CD4-positive, alpha-beta T cell treated with Interleukin-15 for 1 hour (primary cell): Measurements from ENCODE around the gene LILRA5.
"Not testable (repeated sequence)": the region's sequence is repeated elsewhere in the genome, so short reads cannot be mapped to it uniquely, and the experiment has no call there.

Experiments used
- DNase-seq: peaks from one replicate; pipeline ENCODE4 v3.0.0-alpha.2; 2020

The LILRA5 gene

DNA sequence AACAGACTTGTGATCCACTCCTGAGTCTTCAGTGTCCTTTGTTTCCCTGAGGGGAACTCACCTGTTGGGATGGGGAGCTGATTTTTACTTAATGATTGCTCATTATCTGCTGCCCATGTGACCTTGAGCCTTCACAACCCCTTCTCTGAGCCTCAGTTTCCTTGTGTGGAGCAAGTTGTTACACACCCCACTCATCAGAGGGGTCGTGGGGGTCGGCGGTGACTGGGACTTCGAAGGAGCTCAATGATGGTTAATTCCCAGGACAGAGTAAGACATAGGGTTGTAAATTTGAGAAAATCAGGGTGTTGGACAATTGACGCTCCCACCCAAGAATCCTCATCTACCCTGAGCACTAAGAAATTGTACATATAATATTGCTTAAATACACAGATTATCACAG lies 13.5 kb downstream of the LILRA5 start:
- DNase-seq = no peak

DNA sequence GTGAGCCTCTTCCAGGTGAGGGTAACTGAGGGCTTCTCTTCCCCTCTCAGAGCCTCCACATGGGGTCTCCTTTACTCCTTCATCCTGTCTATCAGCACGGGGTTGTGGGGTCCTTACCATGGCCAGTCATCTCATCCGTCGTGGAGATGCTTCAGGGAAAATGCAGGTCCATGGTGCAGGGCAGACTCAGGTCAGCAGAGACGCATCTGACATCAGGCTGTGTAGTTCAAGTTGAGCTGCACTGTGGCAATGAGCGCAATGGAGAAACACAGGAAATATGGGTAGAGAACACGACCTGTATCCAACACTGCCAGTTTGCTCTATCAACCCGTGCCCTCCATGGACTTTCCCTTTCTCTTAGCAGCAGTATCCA lies 13.9 kb downstream of the LILRA5 start:
- DNase-seq = no peak

DNA sequence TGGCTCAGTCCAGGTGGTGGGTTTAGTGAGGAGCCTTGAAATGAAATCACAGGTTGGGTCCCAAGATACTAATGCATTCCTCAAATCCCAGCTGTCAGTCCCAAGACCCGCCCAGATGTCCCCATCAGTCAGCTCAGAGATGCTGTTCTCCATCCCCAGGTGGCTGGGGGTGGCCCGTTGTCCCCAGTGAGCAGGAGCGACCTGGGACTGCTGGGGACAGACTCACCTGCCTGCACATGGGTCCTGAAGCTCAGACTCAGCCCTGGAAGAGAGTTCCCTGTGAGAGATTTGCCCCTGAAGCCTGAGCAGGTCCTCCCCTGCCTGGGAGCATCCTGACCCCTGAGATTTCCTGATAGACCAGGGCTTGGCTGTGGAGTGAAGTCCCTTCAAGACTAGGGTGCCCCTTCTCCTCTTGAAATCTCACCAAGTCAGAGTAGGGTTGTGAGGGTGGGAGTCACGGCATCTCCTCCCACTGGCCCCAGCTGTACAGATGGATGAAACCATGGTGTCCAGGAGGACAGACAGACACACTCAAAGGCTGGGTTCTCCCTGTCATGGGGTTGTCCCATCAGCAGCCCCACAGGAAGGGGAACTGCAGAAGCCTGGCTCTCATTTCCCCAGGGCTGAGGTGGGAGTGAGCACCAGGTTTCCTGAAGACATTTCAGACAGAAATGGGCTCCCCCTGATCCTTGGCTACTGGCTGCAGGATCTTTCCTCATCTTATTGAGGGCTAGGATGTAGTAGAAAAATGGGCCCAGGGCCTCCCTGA lies 14.4 kb downstream of the LILRA5 start:
- DNase-seq = no peak

DNA sequence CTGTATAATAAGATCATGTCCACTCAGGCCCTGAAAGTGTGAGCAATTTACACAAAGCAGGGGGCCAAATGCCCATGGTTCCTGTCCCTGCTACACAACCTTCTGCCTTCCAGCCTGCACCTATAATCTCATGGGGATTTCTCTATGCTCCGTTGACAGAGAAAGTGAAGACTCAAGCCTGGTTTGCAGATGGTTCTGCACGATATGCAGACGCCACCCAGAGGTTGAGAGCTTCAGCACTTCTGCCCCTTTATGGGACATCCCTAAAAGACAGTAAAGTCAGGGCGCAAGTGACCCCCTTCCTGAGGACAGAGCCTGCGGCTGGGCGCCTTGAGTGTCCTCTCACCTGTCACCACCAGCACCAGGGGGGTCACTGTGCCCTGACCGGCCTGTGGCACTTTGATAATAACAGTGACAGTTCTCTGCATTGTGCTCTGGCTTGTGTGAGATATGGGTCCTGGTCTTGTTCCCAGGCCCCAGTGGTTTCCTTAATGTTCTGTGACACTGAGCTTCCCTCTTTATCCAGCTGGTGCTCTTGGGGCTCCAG lies 15.1 kb downstream of the LILRA5 start:
- no peak for DNase-seq

DNA sequence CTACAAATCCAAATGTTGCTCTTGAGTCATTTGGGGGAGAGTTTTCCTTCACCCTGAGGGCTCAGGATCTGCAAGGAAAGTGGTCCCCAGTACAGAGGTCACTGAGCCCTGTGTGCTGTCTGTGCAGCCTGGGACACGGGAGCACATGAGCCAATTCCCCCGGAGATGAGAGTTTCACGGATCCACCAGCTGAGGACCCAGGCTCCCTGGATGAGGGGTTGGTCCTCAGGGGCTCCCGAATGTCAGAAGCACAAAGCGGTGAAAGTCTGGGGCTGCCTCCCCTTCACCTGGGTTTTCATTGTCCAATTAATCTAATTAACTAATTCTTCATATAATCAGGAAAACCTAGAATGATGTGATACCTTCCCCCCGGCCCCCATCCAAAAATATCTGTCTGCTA lies 18.4 kb downstream of the LILRA5 start:
- DNase-seq = no peak

DNA sequence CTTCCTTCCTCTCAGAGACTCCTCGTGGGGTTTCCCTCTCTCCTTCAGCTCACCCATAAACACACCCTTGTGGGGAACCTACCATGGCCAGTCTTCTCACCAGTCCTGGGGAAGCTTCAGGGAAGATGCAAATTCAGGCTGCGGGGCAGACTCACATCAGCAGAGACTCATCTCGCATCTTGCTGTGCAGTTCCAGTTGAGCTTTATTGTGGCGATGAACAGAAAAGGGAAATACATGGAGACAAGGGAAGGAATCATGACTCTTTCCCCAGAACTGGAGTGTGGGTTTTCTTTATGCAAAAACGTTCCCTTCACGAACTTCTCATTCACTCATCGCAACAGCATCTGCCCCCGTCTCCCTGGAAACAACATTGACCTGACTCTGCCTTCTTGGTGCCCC lies 23.8 kb downstream of the LILRA5 start:
- DNase-seq = not testable (repeated sequence)

DNA sequence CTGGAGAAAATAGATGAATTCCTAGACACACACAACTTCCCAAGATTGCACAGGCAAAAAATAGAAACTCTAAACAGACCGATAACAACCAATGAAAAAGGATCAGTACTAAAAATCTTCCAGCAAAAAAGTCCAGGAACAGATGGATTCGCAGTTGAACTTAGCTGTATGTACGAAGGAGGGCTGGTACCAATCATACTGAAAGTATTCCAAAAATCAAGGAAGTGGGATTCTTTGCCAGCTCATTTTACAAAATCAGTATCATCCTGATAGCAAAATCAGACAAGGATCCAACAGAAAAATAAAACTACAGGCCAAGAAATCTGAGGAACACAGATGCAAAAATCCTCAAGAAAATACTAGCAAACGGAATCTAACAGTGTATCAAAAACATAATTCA lies 25.5 kb downstream of the LILRA5 start:
- DNase-seq = no peak

DNA sequence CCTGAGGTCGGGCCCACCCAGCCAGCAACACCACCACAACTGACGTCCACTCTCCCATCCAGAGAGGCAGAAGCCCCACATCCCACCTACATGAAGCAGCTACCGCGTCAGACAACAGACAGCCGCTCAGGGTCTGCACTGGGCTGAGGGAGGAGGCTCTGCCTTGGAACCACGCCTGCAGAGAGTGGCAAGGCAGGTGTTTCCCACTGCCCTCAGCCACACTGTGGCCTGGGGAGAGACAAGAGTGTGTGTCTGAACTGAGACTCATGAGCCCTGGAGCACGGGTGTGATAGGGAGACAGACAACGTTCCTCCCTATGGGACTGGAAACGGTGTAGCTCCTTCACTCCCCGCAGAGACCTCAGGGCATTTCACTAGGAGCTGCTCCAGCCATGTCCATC lies 26.7 kb downstream of the LILRA5 start:
- not testable (repeated sequence) for DNase-seq

DNA sequence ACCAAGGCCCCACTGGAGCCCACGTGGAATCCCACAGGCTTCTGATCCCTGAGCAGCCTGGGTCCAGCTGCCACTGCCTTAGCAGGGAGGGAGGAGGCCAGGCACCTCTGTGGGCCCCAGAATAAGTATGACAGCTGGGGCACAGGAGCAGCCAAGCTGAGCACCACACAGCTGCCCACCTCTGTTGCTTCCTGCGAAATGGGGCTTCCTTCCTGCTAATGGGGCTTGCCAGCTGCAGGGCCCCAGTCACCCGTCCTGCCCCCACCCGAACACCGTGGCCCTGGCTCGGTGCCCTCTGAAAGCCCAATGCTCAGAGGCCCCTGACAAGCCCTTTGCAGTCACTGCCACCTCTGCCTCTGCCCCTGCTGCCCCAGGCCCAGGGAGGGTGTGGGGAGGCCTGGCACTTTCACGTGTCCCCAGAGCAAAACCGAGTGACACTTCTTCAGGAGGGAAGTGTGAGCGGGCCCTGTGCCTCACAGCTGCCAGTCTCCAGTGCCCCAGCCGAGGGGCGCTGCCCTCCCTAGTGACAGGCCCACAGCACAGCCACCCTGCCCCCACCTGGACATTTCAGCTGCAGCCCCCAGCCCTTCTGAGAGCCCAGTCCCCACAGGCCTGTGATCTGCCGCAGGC lies 27.4 kb downstream of the LILRA5 start:
- DNase-seq = peak; percentile 63

DNA sequence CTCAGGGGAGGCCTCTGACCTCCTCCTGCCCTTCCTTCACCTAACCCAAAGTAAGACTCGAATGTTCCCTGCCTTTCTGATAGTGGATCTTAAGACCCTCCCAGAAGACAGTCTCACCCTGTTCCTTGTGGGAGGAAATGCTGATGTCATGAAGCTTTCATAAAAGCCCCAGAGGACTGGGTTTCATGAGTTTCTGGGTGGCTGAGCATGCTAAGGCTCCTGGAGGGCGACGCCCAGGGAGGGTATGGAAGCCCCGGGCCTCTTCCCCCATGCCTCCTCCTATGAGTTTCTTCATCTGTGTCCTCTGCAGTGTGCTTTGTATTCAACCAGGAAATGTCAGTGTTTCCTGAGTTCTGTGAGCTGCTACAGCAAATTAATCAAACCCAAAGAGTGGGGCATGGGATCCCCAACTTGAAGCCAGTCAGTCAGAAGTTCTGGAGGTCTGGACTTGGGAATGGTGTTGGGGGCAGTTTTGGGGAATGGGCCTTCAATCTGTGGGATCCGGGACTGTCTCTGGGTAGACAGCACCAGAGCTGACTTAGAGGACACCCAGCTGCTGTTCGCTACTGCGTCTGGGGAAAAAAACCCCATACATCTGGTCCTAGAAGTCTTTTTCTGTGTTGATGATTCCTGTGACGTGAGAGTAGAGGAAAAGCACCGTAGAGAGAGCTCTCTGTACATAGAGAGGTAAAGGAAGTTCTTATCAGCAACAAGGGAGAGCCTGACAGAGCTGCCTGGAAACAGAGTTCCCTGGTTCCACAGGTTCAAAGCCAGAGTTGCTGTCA lies 30.1 kb downstream of the LILRA5 start:
- DNase-seq = peak; percentile 40

DNA sequence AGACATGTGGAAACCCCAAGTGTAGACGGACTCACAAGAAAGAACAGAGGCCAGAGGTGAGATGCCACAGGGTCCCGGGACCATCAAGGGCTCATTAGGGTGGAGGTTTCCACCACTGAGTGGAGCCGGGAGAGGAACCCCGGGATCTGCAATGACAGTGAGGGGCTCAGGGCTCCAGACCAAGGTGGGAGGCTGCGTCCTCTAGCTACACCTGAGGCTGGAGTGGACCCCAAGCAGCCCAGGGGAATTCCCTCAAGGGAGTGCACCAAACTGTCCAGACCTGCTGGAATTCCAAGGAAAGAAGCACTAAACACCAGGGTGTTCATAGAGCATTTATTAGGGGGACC lies 31.3 kb downstream of the LILRA5 start:
- not testable (repeated sequence) for DNase-seq

DNA sequence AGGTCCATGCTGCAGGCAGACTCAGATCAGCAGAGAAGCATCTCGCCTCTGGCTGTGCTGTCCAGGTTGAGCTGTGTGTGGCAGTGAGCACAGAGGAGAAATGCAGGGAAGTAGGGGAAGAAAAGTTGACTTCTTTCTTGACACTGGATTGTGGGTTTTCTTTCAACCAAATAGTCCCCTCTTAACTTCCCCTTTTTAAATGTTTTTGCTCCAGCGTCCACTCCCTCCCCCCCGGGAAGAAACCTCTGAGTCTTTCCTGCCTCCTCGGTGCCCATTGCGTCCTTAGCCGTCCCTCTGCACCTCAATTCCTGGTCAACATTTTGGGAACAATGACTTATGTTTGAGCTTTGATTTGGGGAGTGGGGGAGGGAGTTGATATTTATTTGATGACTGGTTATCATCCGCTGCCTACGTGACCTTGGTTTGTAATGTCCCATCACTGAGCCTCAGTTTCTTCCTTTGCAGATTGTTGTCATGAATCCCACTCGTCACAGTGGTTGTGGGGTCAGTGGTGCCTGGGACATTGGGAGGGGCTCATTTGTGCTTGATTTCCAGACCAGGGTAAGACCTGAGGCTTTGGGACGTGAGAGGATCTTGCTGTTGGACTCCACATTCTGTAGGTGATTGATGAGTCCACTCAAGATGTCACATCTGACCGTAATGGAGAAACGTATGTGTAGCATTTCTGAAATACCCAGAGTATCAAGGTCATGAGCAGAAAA lies 31.8 kb downstream of the LILRA5 start, which contains the start of gene LILRB2:
LILRB2 (minus strand) TSS at position 104 of the 722 bp plus-strand sequence. CDS start 614 bp downstream, outside the sequence.
- DNase-seq = no peak

DNA sequence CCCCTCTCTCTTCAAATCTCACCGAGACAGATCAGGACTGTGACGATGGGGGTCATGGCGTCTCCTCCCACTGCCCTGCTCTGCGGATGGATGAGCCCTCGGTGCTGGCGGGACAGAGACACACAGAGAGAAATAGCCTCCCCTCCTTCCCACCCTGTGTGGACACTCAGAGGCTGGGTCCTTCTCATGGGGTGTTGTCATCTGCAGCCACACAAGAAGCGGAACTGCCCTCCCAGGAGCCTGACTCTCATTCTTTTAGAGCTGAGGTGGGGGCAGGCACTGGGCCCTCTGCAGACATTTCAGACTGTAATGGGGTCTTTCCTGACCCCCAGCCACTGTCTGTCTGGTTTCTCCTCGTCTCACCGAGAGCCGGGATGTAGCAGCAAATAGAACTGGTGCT lies 32.5 kb downstream of the LILRA5 start:
- peak; percentile 45 for DNase-seq

DNA sequence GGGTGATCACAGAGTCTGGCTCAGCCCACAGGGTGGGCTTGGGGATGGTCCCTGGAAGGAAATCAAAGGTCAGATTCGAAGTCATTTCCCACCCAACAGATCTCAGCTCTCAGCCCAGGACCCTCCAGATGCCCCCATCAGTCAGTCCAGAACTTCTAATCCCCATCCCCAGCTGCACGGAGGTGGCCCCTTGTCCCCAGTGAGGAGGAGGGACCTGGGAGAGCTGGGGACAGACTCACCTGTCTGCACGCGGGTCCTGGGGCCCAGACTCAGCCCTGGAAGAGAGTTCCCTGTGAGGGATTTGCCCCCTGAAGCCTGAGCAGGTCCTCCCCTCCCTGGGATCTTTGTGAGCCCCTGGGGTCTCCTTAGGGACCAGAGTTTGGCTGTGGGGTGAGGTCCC lies 32.9 kb downstream of the LILRA5 start:
- DNase-seq = not testable (repeated sequence)

DNA sequence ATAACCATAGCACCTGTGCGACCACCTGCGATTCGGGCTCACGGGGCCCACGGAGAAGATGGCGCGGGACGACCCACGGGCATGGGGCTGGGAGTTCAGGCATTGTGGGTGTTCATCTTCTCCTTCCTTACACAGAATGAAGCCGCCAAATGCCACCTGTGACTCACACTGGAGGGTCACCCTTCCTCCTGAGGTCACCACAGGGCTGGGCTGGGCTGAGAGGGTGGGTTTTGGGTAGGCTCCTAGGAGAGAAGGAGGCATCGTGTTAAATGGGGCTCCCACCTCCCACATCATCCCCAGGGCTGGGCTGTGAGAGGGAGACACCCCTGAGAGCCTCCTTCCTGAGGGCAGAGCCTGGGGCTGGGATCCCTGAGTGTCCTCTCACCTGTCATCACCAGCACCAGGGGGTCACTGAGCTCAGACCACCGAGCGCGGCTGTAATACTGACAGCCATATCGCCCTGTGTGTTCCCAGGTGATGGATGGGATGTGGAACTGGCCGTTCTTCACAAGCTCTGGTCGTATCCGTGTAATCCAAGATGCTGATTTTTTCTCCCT lies 33.5 kb downstream of the LILRA5 start:
- no peak for DNase-seq

DNA sequence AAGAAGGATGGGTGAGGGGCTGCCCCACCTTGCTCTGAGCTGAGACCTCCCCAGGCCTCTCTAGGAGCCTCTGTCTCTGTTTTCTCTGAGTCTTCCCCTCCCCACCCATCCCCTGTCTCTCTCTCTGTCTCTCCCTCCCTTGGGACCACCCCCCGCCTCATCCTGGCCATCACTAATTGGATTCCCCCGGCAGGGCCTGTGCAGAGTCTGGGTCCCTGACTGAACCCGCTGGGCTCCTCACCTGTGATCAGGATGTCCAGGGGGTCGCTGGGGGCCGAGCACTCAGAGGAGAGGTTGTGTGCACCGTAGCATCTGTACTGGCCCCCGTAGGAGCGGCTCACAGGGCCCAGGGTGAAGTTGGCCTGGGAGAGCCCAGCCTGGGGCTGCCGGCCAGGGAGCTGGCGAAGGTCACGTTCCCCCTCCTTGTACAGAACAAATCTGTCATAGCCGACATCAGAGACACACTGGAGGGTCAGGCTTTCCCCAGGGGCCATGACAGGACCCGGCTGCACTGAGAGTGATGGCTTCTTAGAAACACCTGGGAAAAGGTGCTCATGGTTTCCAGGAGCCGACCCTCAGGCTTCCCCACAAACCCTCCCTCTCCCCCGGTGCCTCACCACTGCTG lies 34.3 kb downstream of the LILRA5 start:
- DNase-seq = not testable (repeated sequence)

DNA sequence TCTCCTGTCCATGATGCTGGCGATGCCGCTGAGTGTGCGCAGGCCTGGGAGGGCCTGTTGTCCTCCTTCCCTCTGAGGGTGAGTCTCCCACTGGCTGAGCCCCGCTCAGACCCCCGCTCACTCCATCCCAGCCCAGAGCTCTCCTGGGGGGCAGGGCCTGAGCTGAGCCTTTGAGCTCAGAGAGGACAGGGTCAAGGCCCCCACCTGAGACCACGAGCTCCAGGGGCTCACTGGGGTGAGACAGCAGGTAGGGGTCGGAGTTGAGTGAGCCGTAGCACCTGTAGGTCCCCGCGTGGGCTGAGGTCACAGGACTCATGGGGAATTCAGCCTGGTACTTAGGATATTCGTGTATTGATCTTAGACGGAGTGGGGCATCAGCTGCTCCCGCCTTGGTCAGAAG lies 34.9 kb downstream of the LILRA5 start:
- DNase-seq = not testable (repeated sequence)

DNA sequence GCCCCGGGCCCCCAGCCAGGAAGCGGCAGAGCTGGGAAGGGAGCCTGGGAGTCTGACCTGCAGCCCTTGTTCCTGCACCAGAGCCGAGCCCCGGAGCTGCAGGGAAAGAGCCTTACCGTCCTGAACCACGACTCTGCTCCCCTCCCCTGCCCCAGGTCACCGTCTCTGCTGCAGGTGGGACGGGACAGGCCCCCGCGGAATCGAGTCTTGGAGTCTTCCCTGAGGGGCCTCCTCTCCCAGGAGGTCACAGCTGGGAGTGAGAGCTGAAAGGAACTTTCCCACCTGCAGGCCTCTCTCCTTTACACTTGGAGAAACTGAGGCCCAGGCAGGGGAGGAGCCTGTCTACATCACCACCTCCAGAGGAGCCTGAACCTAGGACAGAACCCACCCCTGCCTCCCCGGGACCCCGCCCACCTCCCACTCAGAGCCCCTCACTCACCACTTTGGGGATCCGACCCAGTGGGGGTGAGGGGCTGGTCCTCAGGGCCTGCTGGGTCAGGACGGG lies 35.8 kb downstream of the LILRA5 start:
- DNase-seq = not testable (repeated sequence)

DNA sequence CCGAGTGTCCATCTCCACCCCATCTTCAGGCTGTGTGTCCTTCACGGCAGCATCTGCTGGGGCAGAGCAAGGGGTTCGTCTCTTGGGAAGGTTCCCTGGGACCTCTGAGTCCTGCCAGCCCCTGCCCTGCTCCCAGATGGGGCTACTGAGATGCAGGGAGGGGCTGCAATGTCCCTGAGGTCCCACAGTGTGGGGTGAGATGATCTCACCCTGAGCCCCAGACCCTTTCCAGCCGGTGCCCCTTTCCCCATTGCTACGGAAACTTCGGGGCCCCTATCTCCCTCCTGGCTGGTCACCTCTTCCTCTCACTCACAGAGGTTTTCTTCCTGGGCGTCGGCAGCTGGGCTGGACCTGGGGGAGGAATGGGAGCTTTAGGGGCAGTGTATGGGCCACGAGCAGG lies 37.0 kb downstream of the LILRA5 start:
- DNase-seq = no peak

DNA sequence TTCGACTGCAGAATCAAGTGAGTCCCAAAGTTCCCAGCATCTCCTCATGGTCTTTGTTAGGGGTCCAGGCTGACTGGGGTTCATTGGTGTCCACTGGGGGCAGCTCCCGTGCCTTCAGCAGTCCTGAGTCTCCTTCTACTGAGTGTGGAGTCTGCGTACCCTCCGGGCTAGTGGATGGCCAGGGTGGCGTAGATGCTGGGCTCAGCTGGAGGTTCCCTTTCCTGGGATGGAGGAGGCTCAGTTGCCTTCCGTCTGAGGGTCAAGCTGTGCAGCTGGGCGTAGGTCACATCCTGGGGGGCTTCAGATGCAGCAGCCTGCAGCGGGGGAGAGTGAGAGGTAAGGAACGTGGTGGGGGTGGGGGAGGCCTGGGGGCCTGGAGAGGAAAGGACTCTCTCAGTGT lies 38.5 kb downstream of the LILRA5 start:
- not testable (repeated sequence) for DNase-seq

DNA sequence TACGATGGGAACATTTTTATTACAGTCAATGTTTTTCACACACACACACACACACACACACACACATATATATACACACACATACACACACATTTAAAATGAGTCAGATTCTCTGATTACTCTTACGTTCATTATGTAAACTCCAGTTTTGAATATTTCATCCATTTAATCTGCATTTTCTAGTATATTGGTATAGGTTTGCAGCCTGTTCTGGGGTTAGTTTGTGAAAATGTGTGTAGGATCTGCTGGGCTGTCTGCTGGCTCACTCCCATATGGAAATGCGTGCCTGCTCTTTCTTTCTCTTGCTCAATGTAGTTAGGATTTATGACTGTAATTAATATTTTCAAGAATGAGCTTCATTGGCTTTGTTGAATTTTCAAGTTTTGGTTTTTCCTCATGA lies 39.1 kb downstream of the LILRA5 start:
- DNase-seq = no peak

DNA sequence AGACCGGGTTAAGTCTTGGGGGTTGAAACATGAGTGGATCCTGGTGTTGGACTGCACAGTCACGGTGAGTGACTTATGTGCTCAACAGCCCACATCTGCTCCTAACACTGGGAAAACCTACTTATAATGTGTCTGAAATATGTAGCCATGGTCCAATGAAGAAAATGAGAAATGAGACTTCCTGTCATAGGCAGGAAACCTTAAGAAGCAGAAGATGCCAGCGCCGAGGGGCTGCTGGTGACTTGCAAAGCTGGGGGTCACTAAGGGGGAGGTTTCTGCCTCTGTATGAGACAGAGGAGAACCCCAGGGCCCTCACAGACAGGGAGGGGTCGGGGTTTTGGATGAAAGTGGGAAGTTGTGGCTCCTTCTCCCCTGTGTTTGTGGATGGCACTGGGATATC lies 40.8 kb downstream of the LILRA5 start:
- DNase-seq = peak; percentile 43
